T-helper 22 cell (primary cell): ENCODE measurements around the gene CPB2.

Source experiments
- DNase-seq: peaks from one replicate; pipeline ENCODE4 v3.0.0-alpha.2; 2020; ENCODE audit warnings: low read depth

The CPB2 gene

DNA sequence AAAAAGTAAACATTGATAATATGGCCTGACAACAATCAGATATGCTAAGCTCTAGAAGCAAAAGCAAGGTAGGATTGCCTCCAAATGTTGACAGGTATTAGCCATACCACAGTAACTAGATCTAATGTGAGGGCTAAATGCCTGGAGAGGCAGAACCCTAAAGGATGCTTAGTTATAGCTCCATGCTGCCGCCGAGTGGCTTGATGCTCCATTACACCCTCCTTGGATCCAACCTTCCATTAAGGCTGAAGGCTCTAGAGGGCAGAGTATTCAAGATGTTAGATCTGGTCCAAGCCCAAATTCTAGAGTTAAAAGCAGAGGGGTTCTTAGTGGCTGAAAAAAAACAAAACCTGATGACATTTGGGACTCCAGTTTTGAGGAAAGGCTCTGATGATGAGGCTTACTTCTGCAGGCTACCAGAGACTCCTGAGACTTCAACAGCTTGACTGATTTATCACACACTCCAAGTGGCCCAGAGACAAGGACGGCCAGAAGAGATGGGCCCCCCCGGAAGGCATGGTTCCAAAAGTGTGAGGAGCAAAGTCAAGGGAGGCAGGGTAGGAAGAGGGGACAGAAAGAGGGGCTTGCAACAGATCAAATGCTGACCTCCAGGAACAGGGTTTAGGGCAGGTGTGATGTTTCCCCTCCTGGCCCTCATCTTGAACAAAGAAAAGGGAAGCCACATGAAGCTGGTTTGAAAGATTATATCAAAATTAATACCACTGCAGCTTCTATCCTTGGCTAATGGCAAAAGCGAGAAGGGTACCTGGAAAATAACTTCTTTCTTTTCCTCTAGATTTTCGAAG lies 21.9 kb upstream of the CPB2 start:
- peak; percentile 10 for DNase-seq

DNA sequence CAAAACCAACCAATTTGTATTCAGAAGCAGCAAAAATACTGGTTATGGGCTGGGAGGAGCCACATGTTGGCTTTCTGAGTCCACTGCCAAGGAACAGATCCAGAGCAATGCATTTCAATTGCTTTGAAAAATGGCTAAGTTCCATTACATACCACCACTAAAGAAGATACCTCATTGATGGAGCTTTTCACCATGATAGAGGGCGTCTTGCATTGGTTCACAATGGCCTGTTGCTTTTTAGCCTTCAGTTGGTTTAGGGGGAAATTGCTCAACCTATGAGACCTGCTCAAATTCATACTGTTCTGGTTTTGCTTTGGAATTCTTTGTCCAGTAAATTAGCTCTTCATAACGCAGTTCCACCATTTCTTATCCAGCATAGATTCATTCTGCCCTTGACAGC lies 21.2 kb upstream of the CPB2 start:
- no peak for DNase-seq

DNA sequence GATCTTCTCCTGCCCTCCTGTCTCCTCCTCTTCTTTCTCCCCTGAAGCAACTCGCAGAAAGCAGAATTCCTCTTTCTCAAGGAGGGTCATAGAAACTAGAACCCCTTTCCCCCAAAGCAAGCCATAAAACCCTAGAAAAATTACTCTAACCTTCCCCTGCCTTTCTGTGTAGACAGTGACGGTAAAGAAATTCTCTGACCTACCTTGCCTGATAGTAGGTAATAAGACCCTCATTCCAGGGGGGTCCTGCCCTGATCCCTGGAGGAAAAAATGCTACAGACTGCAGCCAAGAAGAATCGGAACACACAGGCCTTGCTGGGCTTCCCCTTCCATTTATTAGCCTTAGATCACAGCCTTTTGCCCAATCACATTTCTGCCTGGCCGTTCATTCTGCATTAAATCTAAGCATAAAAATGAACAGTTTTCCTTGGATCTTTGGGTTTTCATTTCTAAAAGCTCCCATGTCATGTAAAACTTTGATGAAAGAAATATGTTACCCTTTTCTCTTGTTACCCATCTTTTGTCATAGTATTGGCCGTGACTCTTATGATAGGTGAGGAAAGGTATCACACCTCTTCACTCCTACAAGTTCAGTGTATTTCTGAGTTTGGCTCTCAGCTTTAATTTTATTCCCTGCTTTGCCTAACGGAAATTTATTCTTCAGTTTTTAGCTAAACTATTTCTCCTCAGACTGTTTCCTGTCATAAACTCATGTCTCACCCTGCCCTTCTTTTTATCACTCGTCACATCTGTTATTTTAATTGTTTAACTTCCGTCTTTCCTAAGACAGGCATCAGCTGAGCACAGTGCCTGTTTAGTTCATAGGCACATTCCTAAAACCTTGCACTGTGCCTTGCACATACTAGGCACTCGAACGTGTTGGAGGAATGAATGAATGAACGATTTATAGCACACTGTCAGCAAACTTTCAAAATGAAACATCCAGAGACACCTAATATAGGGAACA lies 20.4 kb upstream of the CPB2 start:
- DNase-seq, result no peak

DNA sequence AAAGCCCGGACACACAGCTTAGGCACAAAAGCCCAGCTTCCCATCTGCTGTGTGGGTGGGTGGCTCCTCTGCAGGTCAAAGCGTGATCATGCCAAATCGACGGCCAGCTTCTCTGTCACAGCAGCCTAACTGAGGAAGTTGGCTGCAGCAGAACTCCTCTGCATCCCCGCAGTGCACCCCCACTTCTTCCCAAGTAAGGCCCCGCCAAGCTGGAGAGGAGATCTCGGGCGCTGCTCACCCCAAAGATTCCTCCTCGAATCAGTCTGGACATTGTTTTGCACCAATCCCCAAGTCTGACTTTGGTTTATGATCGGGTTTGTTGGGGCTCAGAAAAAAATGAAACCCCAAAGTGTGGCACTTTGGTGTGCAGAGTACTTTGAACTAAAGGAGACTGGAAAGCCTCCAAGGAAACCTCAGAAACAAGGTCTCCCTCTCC lies 19.7 kb upstream of the CPB2 start:
- no peak for DNase-seq

DNA sequence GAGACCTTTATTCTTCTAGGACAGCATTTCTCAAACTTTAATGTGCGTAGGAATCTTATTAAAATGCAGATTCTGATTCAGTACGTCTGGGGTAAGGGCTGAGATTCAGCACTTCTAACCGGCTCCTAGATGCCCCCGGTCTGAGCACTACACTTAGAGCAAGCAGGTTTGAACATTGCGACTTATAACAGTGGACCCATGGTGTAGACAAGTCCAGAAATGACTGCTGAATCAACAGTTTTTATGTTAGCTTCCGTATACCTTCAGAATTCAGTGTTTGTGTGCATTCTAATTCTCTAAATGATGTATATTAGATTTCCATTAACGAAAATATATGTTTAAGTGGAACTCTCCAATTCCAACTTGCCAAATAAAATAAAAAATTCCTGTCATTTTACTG lies 17.5 kb upstream of the CPB2 start:
- no peak for DNase-seq

DNA sequence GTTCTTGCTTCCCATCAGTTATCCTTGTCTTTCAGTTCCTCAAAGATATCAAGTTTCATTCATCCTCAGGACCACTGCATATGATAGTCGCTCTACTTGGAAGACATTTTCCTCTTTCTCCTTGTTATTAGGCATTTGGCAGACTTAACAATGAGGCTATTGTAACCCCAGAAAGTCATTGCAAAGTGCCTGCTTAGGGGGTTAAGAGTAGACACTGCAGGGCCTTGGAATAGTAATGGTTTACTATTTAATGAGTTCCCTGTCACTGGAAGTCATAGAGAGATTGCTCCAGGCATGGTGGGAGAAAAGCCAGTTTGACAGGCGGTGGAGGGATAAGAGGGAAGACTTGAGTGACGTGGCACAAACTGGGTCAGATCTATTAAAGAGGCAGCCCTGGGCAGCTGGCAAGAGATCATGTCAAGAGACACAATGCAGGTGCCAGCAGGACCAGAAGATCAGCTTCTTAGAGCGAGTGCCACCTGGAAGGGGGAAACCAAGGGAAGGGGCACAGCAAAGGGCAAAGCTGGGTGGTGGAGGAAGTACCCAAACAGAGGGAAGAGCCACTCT lies 16.8 kb upstream of the CPB2 start:
- no peak for DNase-seq

DNA sequence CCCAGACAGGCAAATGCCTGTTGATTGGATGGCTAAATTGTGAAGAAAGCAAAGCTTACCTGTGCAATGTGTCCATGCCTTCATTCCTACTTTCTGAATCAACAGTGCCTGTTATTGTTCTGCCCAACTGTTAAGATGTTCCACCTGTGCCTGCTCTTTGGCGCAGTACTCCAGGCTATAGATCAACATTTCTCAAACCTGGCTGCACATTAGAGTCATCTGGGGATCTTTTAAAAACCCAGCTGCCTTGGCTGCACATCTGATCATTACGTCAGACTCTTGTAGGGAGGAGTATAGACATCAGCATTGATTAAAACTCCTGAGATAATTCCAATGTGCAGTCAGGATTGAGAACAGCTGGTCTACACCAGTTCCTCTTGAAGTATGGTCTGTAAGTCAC lies 16.2 kb upstream of the CPB2 start:
- no peak for DNase-seq

DNA sequence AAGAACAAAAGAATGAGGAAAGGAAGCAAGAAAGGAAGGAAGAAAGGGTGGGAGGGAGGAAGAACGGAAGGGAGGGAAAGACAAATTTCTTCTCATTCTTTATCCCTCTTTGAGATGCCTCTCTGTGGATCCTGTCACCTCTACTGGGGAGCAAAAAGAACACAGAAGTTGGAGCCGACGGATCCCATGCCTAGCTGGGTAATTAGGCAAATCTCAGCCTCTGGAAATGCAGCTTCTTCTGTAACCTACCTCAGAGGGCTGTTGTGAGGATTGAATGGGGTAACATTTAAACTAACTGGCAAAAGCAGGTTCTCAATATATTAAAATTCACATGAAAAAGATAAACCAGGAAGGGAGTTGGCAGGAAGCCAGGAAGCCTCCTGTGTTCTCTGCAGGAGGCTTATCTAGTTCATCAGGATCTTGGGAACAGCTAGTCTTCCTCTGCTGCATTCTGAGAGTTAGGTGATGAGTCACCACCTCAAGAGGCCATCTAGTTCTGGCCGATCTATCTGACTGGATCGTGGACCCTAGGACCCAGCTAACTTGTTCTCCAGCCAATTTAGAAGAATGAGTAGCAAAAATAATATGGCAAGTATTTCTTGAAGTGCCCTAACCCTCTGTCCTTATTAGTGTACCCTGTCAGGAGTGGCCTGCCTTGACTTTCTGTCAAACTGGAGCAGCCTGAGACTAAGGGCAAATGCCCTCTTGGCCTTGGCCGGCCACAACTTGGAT lies 15.2 kb upstream of the CPB2 start:
- DNase-seq, result no peak

DNA sequence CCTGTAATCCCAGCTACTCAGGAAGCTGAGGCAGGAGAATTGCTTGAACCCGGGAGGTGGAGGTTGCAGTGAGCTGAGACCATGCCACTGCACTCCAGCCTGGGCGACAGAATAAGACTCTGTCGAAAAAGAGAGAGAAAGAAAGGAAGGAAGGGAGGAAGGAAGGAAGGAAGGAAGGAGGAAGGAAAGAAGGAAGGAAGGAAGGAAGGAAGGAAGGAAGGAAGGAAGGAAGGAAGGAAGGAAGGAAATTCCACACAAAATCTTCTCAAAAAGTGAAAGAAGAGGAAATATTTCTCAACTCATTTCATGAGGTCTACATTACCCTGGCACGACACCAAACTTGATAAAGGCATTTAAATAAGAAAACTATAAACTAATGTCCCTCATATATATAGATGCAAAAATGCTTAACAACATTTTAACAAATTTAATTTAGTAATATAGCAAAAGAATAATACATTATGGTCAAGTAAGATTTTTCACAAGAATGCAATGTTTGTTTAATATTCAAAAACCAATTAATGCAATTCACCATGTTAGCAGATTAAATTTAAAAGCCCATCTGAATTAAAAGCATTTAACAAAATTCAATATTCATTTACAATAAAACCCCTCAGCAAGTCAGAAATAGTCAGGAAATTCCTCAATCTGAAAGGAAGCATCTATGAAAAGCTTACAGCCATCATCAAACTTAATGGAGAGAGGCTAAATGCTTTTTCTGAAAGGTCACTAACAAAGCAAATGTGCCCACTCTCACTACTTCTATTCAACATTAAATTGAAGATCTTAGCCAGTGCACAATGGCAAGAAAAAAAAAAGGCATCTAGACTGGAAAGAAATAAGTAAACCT lies 12.0 kb upstream of the CPB2 start:
- DNase-seq, result no peak

DNA sequence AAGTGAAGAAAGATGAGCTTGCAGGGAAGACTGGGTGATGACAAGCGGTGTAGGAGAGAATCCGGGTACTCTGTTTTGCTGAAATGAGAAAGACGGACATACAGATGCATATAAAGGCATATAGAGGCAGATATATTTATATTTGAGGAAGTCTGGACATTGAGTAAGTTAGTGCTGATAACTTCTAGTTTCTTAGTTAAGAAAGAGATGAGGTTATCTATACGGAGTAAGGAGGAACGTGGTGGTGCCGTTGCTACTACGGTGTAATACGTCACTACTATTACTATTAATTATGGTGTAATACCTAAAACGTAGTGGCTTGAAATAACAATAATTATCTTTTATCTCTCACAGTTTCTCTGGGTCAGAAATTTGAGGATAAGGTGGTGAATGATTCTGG lies 9.8 kb upstream of the CPB2 start:
- no peak for DNase-seq

DNA sequence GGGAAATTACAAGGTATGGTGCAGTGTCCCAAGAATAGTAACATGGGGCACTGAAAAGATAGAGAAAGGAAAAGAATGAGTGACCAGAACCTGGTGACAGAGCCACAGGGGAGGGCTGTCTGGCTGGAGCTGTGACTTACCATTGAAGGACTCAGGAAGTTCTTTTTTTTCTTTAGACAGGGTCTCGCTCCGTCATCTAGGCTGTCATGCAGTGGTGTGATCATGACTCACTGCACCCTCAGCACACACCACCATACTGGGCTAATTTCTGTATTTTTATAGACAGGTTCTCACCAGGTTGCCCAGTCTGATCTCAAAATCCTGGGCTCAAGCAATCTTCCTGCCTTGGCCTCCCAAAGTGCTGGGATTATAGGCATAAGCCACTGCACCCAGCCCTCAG lies 8.8 kb upstream of the CPB2 start:
- no peak for DNase-seq

DNA sequence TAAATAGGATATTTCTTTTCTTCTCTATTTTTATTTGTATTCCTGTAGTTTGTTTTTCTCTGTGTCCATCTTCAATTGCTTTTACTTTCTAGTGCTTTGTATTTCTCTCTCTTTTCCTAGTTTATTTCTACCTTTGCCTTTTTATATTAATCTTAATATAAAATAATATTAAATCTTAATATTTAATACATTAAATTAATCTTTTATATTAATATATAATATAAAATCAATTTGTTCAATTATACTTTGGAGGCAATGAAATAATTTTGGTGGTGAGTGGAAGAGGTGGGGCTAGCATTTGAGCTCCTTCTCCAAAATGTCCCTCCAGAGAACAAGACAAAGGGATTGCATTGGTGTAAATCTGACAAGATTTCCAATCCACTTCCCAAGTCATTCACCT lies 6.3 kb upstream of the CPB2 start:
- no peak for DNase-seq

DNA sequence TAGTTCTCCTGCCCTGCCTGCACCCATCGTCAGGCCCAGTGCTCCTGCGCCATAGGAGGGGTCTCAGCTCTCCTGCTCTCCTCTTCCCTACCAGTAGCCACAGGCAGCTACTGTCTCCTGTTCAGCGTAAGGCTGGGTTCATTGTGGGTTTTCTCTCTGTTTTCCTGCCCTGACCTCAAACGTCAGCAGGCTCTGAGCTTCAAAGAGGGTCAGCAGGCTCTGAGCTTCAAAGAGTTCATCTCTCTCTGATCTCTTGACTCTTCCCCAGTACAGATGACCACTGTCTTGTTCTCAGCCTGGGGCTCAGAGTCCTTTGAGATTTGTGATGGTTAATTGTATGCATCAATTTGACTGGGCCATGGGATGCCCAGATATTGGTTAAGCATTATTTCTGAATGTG lies 4.6 kb upstream of the CPB2 start:
- DNase-seq, result no peak

DNA sequence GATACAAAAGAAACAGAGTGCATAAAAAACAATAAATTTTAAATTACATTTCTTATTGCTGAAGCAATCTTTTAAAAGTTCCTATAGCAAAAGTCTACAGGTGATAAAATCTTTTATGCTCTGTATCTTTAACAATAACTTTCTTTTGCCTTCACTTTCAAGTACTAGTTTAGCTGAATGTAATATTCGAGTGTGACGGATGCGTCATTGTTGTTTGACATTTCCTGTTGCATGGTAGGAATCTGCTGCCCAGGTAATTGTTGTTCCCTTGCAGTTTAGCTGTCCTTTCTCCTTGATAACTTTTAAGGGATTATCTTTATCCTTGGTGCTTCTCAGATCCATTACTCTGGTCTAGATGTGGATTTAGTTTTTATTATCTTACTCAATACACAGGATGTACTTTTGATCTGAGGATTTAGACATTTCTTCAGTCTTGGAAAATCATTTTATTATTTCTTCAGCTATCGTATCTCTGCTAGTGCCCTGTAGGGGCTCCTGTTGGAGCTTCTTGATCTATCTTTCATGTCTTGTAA lies 2.1 kb upstream of the CPB2 start:
- no peak for DNase-seq

DNA sequence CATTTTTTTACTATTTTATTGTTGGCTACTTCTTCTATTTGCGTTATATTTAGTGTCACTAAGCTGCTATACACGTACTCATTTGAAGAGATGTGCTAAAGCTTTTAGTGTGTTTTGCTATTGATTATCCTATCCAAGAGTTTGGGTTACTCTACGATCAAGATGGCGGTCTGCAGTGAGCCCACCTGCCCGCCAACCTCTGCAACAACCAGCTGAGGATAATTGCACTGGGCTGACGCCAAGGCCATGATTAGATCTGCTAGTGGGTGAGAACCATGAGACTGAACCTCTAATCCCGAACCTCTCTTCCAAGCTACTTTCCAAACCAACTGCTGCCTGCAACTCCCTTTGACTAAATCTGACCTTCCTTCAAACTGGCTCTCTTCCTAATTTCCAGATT lies 1.8 kb downstream of the CPB2 start:
- DNase-seq, result no peak

DNA sequence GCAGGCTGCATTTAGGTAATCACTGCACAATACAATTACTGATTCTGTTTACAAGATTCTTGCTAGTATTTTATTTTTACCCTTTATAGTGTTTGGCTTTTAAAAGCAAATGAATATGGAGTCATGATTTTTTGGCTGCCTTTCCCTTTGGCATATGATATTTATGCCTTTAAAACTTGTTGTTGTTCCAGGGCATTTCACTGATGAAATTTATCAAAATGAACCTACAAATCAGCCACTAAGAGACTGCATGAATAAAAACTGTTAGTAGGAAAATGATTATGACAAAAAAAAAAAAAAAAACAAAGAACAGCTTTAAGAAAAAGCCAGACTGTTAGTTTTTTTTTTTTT lies 2.6 kb downstream of the CPB2 start:
- no peak for DNase-seq

DNA sequence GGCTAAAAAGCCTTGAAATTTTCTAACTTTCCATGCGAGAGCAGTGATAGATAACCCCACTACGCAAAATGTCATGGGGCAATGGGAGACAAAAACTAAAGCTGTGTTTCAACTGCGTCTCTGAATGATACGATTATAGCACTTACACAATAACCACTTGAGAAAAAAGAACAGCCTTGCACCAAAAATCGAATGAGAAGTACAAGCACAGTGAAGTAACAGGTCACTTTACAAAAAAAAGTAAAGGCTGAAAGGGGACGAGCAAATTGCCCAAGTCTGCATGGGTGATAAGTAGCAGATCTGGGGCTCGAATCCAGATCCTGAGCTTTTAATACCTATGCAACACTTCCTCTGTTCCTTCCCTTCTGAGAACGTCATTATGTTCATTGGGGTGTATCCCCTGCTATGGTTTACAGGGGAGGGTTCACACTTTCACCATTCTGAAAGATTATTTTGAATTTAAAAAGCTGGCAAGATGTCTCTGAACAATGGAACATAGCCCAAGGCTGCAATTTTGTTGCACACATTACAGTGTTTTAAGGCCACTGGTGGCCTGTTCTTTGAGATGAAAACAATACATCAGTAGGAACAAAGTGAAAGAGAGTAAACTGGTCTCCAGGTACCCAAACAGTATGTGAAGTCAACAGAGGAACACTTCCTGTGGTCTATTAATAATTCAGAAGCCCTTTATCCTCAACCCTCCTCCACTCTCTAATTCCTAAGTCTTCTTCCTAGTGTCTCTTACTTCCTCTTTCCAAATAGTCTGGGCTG lies 3.2 kb downstream of the CPB2 start:
- DNase-seq, result no peak

DNA sequence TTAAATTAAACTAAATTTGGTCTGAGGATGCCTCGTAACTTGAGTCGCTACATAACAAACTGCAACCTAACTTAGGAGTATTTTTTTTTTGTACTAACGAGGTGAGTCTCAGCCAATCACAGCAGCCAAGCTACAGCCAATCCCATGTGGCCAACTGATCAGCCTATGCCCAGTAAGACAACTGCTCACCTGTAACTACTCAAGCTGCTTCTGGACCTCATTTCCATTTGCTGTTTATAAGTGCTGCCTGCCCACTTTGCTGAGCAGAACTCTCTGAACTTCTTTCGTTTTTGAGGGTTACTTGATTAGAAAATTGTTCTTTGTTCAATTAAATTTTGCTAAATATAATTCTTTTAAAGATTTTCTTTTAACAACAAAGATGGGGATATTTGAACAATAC lies 3.8 kb downstream of the CPB2 start:
- no peak for DNase-seq

DNA sequence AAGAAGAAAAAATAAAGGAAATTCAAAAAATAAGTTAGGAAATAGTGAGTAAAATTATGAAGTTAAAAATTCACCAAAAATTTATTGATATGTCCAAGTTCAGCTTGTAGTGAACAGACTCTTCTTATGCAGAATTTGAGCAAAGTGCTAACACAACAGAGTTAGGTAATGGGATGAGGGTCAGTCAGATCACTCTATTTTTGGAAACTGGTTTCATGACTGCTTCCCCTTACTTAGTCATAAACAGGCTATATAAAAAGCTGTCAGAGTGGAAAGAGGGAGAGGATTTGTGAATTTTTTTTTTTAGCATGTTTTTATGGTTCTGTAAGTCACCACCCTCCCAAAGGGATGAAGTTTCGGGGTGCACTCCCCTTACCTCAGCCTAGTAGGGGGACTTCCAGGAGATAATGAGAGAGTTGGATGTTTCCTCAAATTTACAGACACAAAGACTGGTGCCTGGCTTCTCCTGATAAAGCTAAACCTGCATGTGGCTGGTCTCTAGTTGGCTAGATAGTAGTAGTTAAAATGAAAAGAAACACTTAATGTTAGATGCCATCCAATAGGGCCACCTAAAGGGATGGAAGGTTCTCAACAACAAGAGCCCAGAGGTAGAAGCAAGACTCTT lies 4.5 kb downstream of the CPB2 start:
- no peak for DNase-seq

DNA sequence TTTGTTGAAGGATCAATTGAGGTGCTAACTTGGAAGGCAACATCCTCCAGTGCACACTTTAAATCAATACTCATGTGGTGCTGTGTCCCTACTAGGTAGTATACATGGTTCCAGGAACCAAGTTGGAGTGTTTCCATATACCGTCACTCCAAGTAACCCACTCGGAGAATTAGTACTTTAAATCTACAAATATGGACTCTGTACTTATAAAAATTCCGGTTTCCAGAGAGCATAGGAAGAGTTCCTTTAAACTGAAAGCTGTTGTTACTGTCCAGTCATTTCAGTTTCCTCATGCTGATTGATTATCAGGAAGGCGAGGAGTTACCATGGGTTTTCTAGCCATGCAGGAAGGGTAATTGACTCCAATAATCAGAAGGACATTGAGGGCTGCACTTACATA lies 7.2 kb downstream of the CPB2 start:
- DNase-seq, result no peak
